CD14-positive monocyte (primary cell): ENCODE data around the gene DPY19L1. TPM values are rescaled to one million over a fixed set of nuclear protein-coding genes. Genes with fewer than 3 reads are reported as not detected.
"Not testable (repeated sequence)": the region's sequence is repeated elsewhere in the genome, so short reads cannot be mapped to it uniquely, and the experiment has no call there.

ENCODE experiments used
- DNase-seq, 3 donors: peaks; one replicate each; pipeline ENCODE4 v3.0.0-alpha.2; 2011 to 2022
- H2AFZ ChIP-seq: 2 replicates; pipeline ENCODE4 v1.6.0; 2012; ENCODE audit warnings: mild to moderate bottlenecking, low read depth, low read length, inconsistent platforms; ENCODE audit not compliant: insufficient read depth, poor library complexity, severe bottlenecking
- H3K27ac ChIP-seq, 2 donors: 1 replicate in 1 of 2; 2 replicates in 1 of 2; pipeline ENCODE4 v1.5.1; 2012 to 2013; ENCODE audit warnings: low read length in 2 of 2, control low read depth in 1 of 2, inconsistent platforms in 1 of 2, low read depth in 1 of 2, mild to moderate bottlenecking in 1 of 2
- H3K27me3 ChIP-seq, 2 donors: one replicate each; pipeline versions ENCODE4 v1.6.0 to v1.6.1; 2011 to 2013; ENCODE audit warnings: low read length in 2 of 2; ENCODE audit not compliant: control insufficient read depth in 2 of 2, insufficient read depth in 2 of 2
- H3K36me3 ChIP-seq, 2 donors: replicated peaks in 1 of 2; 1 replicate in 1 of 2; 2 replicates in 1 of 2; pipeline versions ENCODE4 v1.5.1 to v1.6.1; 2012 to 2013; ENCODE audit warnings: low read length in 2 of 2, control low read depth in 1 of 2, inconsistent platforms in 1 of 2, mild to moderate bottlenecking in 1 of 2; ENCODE audit not compliant: insufficient read depth in 2 of 2, control insufficient read depth in 1 of 2
- H3K4me1 ChIP-seq, 2 donors: 1 replicate in 1 of 2; 2 replicates in 1 of 2; pipeline versions ENCODE4 v1.5.1 to v1.6.1; 2012 to 2013; ENCODE audit warnings: low read length in 2 of 2, control low read depth in 1 of 2, inconsistent platforms in 1 of 2, mild to moderate bottlenecking in 1 of 2, moderate library complexity in 1 of 2; ENCODE audit not compliant: insufficient read depth in 2 of 2, control insufficient read depth in 1 of 2
- H3K4me2 ChIP-seq: replicated peaks from 2 replicates; pipeline ENCODE3; 2012; ENCODE audit warnings: low read length, moderate library complexity, mild to moderate bottlenecking; ENCODE audit not compliant: poor library complexity, severe bottlenecking; ENCODE audit errors: extremely low read depth
- H3K4me3 ChIP-seq, 3 experiments: fragments of 200-600 bp in 1 of 3; sonication (generic) in 1 of 3; replicated peaks in 1 of 3; 1 replicate in 2 of 3; 2 replicates in 1 of 3; pipeline ENCODE4 v1.5.1; 2011 to 2013; ENCODE audit warnings: low read length in 3 of 3, mild to moderate bottlenecking in 3 of 3, control low read depth in 2 of 3, low read depth in 2 of 3, inconsistent platforms in 1 of 3, moderate library complexity in 1 of 3
- H3K79me2 ChIP-seq: 2 replicates; pipeline ENCODE4 v1.6.0; 2012; ENCODE audit warnings: mild to moderate bottlenecking, control low read depth, inconsistent platforms, low read length, moderate library complexity; ENCODE audit not compliant: insufficient read depth
- H3K9ac ChIP-seq: 2 replicates; pipeline ENCODE4 v1.6.0; 2017; ENCODE audit warnings: low read length, mild to moderate bottlenecking; ENCODE audit not compliant: insufficient read depth, poor library complexity, severe bottlenecking
- H3K9me3 ChIP-seq, 2 donors: replicated peaks in 1 of 2; 1 replicate in 1 of 2; 2 replicates in 1 of 2; pipeline versions ENCODE4 v1.5.1 to v1.6.1; 2012 to 2013; ENCODE audit warnings: low read length in 2 of 2, control low read depth in 1 of 2; ENCODE audit not compliant: control insufficient read depth in 1 of 2, insufficient read depth in 1 of 2
- H4K20me1 ChIP-seq: 2 replicates; pipeline ENCODE4 v1.6.0; 2012; ENCODE audit warnings: mild to moderate bottlenecking, low read length, control low read depth, moderate library complexity; ENCODE audit not compliant: insufficient read depth
- H3K27ac Mint-ChIP-seq, 7 donors: one replicate each; pipeline ENCODE4 v1.8.0; 2020; ENCODE audit warnings: mild to moderate bottlenecking in 7 of 7, mixed read lengths in 7 of 7, moderate library complexity in 6 of 7, inconsistent platforms in 2 of 7
- H3K27me3 Mint-ChIP-seq, 3 donors: one replicate each; pipeline ENCODE4 v1.8.0; 2021 to 2022; ENCODE audit warnings: low read depth in 3 of 3, mild to moderate bottlenecking in 3 of 3, mixed read lengths in 3 of 3, moderate library complexity in 3 of 3, inconsistent platforms in 1 of 3
- H3K36me3 Mint-ChIP-seq, 2 donors: one replicate each; pipeline ENCODE4 v1.8.0; 2020; ENCODE audit warnings: mixed read lengths in 2 of 2, inconsistent platforms in 1 of 2, mild to moderate bottlenecking in 1 of 2
- H3K4me1 Mint-ChIP-seq: one replicate; pipeline ENCODE4 v1.8.0; 2020; ENCODE audit warnings: mild to moderate bottlenecking, mixed read lengths
- H3K4me3 Mint-ChIP-seq, 2 donors: one replicate each; pipeline ENCODE4 v1.8.0; 2020; ENCODE audit warnings: mild to moderate bottlenecking in 2 of 2, mixed read lengths in 2 of 2, moderate library complexity in 1 of 2
- H3K9me3 Mint-ChIP-seq, 7 donors: one replicate each; pipeline ENCODE4 v1.8.0; 2020 to 2022; ENCODE audit warnings: mixed read lengths in 7 of 7, mild to moderate bottlenecking in 6 of 7, moderate library complexity in 6 of 7, inconsistent platforms in 2 of 7
- CTCF ChIP-seq: fragments of 200-600 bp; IDR thresholded peaks from one replicate; pipeline ENCODE4 v1.8.0; 2022; ENCODE audit warnings: antibody characterized with exemption, mild to moderate bottlenecking
- WGBS: methylation state at CpG from one replicate; pipeline ENCODE4 v1.1.5; 2013; ENCODE audit warnings: missing lambda C conversion rate; ENCODE audit not compliant: insufficient coverage; 5-methylcytosine and 5-hydroxymethylcytosine counted together
- intact Hi-C, 2 donors: fragments of 100-400 bp; cut with micrococcal nuclease; formaldehyde crosslinking; loops; one replicate each; pipeline versions ENCODE4 v1.15.0 to v1.15.1; 2023
- polyA plus RNA-seq, 3 donors: library from polyadenylated mRNA; depleted of rRNA in 1 of 3; unstranded in 2 of 3; stranded (reverse) in 1 of 3; fragments of 300-500 nt in 2 of 3; fragments of >200 nt in 1 of 3; fragmentation: Illumina TruSeq in 2 of 3; gene quantifications; 1 replicate in 2 of 3; 2 replicates in 1 of 3; pipeline ENCODE4 v1.2.3, GENCODE V29; 2012 to 2021

DPY19L1 gene
- polyA plus RNA-seq, 3 donors, result 0.81 to 5.2 (median 3.9) TPM

DNA sequence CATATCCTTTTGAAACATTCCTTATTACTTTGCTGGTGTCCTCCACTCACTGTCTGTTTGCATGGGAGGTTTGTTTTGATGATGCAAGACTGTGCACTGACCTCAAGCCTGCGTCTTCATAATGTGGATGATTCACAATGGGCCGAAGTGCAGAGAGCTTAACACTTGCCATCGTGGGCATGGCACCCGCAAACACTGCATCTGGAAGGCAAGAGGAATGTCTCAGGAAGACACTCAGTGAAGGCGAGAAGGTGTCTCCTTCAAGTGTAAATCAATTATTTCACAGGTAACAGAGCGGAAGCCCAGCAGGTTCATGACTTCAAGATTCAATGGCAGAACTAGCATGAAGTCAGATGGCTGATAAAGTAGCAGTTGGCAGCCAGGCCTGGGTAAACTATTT lies 98.1 kb downstream of the DPY19L1 start:
- no peak overlapping the region for H3K27ac Mint-ChIP-seq
- Histone ChIP-seq H3K9me3 (no peaks in the 10 kb centered on the region), H2AFZ (no peak overlapping the region), H3K4me3 (no peak overlapping the region), H4K20me1 (no peaks in the 10 kb centered on the region), H3K27ac (no peak overlapping the region), H3K9ac (no peak overlapping the region), H3K27me3 (no peaks in the 10 kb centered on the region), H3K36me3 (peaks cover 4 to 17% of the 10 kb centered on the region in 2 donors), H3K79me2 (no peaks in the 10 kb centered on the region), H3K4me2 (no peak overlapping the region), H3K4me1 (no peaks in the 10 kb centered on the region)
- no peaks in the 10 kb centered on the region for H3K4me1 Mint-ChIP-seq
- 79% methylated on average over 5 of the region's 6 CpGs for WGBS
- no peak for DNase-seq
- no peaks in the 10 kb centered on the region for H3K9me3 Mint-ChIP-seq
- intact Hi-C loops, result no loop called here
- H3K27me3 Mint-ChIP-seq, result peaks cover 0 to 2% (median 0%) of the 10 kb centered on the region in 3 donors
- H3K4me3 Mint-ChIP-seq, result no peak overlapping the region
- peaks cover 21 to 32% of the 10 kb centered on the region in 2 donors for H3K36me3 Mint-ChIP-seq
- no peak for TF ChIP-seq CTCF

- peaks cover 28 to 31% of the 10 kb centered on the region in 2 donors for H3K36me3 Mint-ChIP-seq
- H3K79me2 ChIP-seq, H3K4me3 ChIP-seq, H2AFZ ChIP-seq, H3K4me3 Mint-ChIP-seq, H4K20me1 ChIP-seq, H3K4me1 ChIP-seq, H3K27ac Mint-ChIP-seq, H3K4me1 Mint-ChIP-seq, H3K9me3 ChIP-seq, DNase-seq, intact Hi-C loops, H3K27ac ChIP-seq, H3K27me3 Mint-ChIP-seq, H3K4me2 ChIP-seq, H3K9me3 Mint-ChIP-seq, H3K27me3 ChIP-seq, H3K9ac ChIP-seq: not testable (repeated sequence)
- WGBS, result no CpG with 5 or more reads among the region's 2 CpGs
- peaks cover 4 to 17% of the 10 kb centered on the region in 2 donors for H3K36me3 ChIP-seq
These were observed 101.5 kb downstream of the DPY19L1 start for GRCh38 chr7:34935735-34936165.
